Measurements from ENCODE around the gene XIAP.
"Not testable (repeated sequence)": the region's sequence is repeated elsewhere in the genome, so short reads cannot be mapped to it uniquely, and the experiment has no call there.

The XIAP gene

GRCh38 chrX:123923211-123923610 is 63.4 kb downstream of the XIAP start:
- TF ChIP-seq, protein P1, sequence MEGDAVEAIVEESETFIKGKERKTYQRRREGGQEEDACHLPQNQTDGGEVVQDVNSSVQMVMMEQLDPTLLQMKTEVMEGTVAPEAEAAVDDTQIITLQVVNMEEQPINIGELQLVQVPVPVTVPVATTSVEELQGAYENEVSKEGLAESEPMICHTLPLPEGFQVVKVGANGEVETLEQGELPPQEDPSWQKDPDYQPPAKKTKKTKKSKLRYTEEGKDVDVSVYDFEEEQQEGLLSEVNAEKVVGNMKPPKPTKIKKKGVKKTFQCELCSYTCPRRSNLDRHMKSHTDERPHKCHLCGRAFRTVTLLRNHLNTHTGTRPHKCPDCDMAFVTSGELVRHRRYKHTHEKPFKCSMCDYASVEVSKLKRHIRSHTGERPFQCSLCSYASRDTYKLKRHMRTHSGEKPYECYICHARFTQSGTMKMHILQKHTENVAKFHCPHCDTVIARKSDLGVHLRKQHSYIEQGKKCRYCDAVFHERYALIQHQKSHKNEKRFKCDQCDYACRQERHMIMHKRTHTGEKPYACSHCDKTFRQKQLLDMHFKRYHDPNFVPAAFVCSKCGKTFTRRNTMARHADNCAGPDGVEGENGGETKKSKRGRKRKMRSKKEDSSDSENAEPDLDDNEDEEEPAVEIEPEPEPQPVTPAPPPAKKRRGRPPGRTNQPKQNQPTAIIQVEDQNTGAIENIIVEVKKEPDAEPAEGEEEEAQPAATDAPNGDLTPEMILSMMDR (IDR thresholded peaks at IDR 0.05; ENCODE audit: low read length, missing control alignments), result no peak
- DNase-seq (ENCODE audit: low read depth), result no peak
- H3K4me3 ChIP-seq (replicated peaks; ENCODE audit: low read depth, low read length), result no peak overlapping the region

DNA sequence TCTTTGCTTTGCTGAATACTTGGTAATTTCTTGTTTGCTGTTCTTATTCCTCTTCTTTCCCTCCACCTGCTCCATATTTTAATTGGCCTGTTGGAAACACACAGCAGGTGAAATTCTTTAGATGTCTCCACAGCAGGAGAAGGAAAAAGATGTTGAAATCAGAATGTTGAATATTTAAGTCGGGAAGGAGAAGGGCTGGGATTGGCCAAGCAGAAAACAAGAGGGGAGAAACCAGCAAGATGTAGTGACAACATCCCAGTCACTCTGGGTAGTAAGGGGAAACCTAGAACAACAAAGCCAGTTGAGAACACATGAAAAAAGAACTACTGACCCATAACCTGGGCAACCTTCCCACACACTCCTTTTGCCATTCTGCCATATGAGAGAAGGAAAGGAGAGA is 64.3 kb downstream of the XIAP start:
- no peak for DNase-seq (ENCODE audit: low read depth)
- H3K4me3 ChIP-seq (replicated peaks; ENCODE audit: low read depth, low read length), result no peak overlapping the region
- TF ChIP-seq, protein P1 (IDR thresholded peaks at IDR 0.05; ENCODE audit: low read length, missing control alignments), result no peak

DNA sequence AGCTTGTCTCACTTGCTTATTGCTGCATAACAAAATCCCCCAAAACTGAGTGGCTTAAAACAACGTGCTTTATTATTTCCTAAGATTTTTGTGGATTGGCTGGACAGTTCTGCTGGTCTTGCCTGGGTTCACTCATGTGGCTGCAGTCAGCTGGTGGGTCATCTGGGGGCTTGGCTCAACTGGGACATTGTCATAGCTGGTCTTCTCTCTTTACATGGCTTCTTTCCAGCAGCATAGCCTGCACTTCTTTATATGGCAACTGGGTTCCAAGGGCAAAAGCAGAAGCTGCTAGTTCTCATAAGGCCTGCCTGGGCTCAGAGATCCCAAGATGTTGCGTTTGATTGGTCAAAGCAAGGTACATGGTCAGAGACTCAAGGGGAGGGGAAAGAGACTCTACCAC is 68.0 kb downstream of the XIAP start:
- TF ChIP-seq, protein P1 (IDR thresholded peaks at IDR 0.05; ENCODE audit: low read length, missing control alignments), result no peak
- H3K4me3 ChIP-seq (replicated peaks; ENCODE audit: low read depth, low read length), result no peak overlapping the region
- no peak for DNase-seq (ENCODE audit: low read depth)

DNA sequence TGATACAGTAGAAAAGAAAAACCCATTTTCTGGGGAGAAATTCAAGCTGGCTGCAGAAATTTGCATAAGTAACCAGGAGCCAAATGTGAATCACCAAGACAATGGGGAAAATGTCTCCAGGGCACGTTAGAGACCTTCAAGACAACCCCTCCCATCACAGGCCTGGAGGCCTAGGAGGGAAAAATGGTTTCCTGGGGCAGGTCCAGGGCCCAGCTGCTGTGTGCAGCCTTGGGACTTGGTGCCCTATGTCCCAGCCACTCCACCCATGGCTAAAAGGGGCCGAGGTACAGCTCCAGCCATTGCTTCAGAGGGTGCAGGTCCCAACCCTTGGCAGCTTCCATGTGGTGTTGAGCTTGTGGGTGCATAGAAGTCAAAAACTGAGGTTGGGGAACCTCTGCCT is 72.2 kb downstream of the XIAP start:
- H3K4me3 ChIP-seq (replicated peaks; ENCODE audit: low read depth, low read length); DNase-seq (ENCODE audit: low read depth): not testable (repeated sequence)

DNA sequence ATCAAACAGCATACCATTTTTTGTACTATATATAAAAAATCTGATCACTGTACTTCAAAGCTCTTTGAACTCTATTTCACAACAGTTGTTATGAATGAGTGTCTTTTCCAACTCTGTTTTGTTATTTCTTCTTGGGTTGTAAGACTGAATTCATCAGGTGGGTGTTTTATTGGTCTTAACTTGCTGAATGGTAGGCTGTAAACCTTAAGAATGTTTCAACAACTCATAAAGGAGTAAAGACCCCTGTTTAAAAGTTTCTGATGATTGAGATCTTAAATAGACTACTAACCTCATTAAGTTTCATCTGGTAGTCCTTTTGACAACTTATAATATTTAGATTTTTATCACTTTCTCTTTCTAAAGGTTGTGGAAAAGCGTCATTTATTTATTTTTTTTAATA is 83.2 kb downstream of the XIAP start:
- TF ChIP-seq, protein P1 (IDR thresholded peaks at IDR 0.05; ENCODE audit: low read length, missing control alignments), result no peak
- no peak for DNase-seq (ENCODE audit: low read depth)
- no peak overlapping the region for H3K4me3 ChIP-seq (replicated peaks; ENCODE audit: low read depth, low read length)

DNA sequence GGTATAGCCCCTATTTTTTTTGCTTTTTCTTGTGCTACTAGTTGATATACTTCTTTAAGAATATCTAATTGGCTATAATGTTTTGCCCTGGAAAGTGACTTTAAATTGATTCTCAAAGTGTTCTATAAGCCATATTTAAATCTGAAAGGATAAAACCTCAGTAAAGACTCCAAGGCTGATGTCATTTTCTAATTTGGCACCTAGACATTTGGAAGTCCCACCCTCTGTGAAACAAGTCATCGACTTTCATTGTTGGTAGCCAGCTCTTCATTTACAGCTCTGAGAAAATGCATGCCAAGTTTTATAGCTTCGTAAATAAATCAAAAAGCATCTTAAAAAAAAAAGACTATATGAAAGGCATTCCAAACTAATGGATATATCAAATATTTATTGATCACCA is 83.6 kb downstream of the XIAP start:
- TF ChIP-seq, protein P1 (IDR thresholded peaks at IDR 0.05; ENCODE audit: low read length, missing control alignments), result no peak
- no peak for DNase-seq (ENCODE audit: low read depth)
- no peak overlapping the region for H3K4me3 ChIP-seq (replicated peaks; ENCODE audit: low read depth, low read length)

DNA sequence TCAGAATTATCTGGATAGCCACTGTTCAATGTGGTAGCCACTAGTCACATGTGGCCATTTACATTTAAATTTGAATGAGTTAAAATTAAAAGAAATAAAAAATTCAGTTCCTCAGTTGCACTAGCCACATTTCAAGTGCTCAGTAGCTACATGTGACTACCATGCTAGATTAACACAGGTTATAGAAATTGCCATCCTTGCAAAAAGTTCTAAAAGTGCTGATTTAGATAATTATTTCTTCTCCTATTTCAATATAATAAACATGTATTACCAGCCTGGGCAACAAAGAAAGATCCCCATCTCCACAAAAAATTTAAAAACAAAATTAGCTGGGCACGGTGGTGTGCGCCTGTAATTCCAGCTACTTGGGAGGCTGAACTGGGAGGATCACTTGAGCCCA is 90.0 kb downstream of the XIAP start:
- TF ChIP-seq, protein P1 (IDR thresholded peaks at IDR 0.05; ENCODE audit: low read length, missing control alignments), result no peak
- DNase-seq (ENCODE audit: low read depth), result no peak
- H3K4me3 ChIP-seq (replicated peaks; ENCODE audit: low read depth, low read length), result no peak overlapping the region
